ENCODE measurements around the gene SBF1.
"Not testable (repeated sequence)": the region's sequence is repeated elsewhere in the genome, so short reads cannot be mapped to it uniquely, and the experiment has no call there.

The SBF1 gene

GRCh38 chr22:50443801-50444625 is 30.8 kb downstream of the SBF1 start:
- DNase-seq = no peak

- DNase-seq = no peak
Measured at GRCh38 chr22:50443197-50443596, 31.6 kb downstream of the SBF1 start.

GRCh38 chr22:50441428-50441993 is 33.3 kb downstream of the SBF1 start:
- no peak for DNase-seq

GRCh38 chr22:50440544-50441249 is 34.1 kb downstream of the SBF1 start:
- no peak for DNase-seq

GRCh38 chr22:50439871-50440331 is 34.9 kb downstream of the SBF1 start:
- DNase-seq = no peak

GRCh38 chr22:50439314-50439870 is 35.4 kb downstream of the SBF1 start:
- no peak for DNase-seq

GRCh38 chr22:50438305-50439275 is 36.2 kb downstream of the SBF1 start:
- no peak for DNase-seq

- no peak for DNase-seq
Measured at GRCh38 chr22:50437511-50438304, 37.1 kb downstream of the SBF1 start.

- no peak for DNase-seq
Measured at GRCh38 chr22:50436841-50437341, 37.9 kb downstream of the SBF1 start.

- DNase-seq = no peak
Measured at GRCh38 chr22:50436015-50436830, 38.6 kb downstream of the SBF1 start.

- DNase-seq = no peak
Measured at GRCh38 chr22:50435291-50436014, 39.4 kb downstream of the SBF1 start.

GRCh38 chr22:50434849-50435248 is 40.0 kb downstream of the SBF1 start:
- DNase-seq = no peak

- not testable (repeated sequence) for DNase-seq
Measured at GRCh38 chr22:50432877-50433510, 41.8 kb downstream of the SBF1 start.

GRCh38 chr22:50432131-50432876 is 42.5 kb downstream of the SBF1 start:
- no peak for DNase-seq

GRCh38 chr22:50425179-50425916 is 49.5 kb downstream of the SBF1 start:
- DNase-seq = no peak

GRCh38 chr22:50423956-50424355 is 50.9 kb downstream of the SBF1 start:
- DNase-seq = no peak

Measured in activated naive CD4-positive, alpha-beta T cell treated with Interleukin-2 at 50 U/mL for 16 hours (primary cell).